ENCODE measurements around the gene GABPB1. TPM values are rescaled to one million over a fixed set of nuclear protein-coding genes. Genes with fewer than 3 reads are reported as not detected.

The GABPB1 gene
- total and polyA plus RNA-seq, 2 of the 13 experiments (the other 11 are each of a cell fraction or from before 2014, with no cell fraction given), result 17.5 to 39.5 TPM

DNA sequence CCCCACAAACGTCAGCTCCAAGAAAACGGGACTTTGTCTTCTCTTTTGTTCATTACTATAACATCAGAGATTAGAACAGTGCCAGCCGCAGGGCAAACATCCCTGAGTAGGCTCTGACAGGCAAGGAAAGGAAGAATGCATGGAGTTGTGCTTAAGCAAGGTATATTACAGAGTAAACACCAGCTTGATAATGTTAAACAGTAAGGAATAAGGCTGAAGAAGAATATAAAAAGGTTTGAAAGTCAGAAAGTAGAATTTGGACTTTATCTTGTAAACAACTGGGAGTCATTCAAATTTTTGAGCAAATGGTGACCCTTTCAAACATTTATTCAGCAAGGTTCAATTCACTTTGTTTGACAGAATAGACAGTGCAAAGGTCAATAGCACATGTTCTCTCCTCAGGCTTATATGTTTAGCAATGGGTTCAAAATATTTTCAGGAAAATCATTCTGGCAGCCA, 11.0 kb downstream of the GABPB1 start (continued):
- TF ChIP-seq PAXIP1 (CRISPR knock-in tag; conservative IDR thresholded peaks at IDR 0.05), result peak; percentile 88
- TF ChIP-seq ARID3A (IDR thresholded peaks at IDR 0.05; ENCODE audit: low read depth, low read length), result peak; percentile 87
- TF ChIP-seq ZNF556 (CRISPR knock-in tag; IDR thresholded peaks at IDR 0.05; ENCODE audit: borderline replicate concordance), result peak; percentile 58; the same call in 1 of the 2 replicates
- no peak for TF ChIP-seq ZBTB2 (CRISPR knock-in tag; IDR thresholded peaks at IDR 0.05; ENCODE audit: low read depth)
- TF ChIP-seq ZNF614 (CRISPR knock-in tag; IDR thresholded peaks at IDR 0.05; ENCODE audit: borderline replicate concordance), result peak; percentile 43; the same call in 1 of the 2 replicates
- TF ChIP-seq MIER3 (CRISPR knock-in tag; IDR thresholded peaks at IDR 0.05; ENCODE audit: borderline replicate concordance), result 0 out of 2 replicates have a peak, but pooled peaks have one; percentile 67
- TF ChIP-seq, protein P1, sequence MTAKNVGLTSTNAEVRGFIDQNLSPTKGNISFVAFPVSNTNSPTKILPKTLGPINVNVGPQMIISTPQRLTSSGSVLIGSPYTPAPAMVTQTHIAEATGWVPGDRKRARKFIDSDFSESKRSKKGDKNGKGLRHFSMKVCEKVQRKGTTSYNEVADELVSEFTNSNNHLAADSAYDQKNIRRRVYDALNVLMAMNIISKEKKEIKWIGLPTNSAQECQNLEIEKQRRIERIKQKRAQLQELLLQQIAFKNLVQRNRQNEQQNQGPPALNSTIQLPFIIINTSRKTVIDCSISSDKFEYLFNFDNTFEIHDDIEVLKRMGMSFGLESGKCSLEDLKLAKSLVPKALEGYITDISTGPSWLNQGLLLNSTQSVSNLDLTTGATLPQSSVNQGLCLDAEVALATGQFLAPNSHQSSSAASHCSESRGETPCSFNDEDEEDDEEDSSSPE (CRISPR knock-in tag; IDR thresholded peaks at IDR 0.05), result 0 out of 2 replicates have a peak, but pooled peaks have one; percentile 14
- TF ChIP-seq RARA (CRISPR knock-in tag; IDR thresholded peaks at IDR 0.05), result peak; percentile 25; the same call in 1 of the 2 replicates
- TF ChIP-seq MIXL1 (CRISPR knock-in tag; IDR thresholded peaks at IDR 0.05), result 0 out of 2 replicates have a peak, but pooled peaks have one; percentile 46
- TF ChIP-seq, protein P2, sequence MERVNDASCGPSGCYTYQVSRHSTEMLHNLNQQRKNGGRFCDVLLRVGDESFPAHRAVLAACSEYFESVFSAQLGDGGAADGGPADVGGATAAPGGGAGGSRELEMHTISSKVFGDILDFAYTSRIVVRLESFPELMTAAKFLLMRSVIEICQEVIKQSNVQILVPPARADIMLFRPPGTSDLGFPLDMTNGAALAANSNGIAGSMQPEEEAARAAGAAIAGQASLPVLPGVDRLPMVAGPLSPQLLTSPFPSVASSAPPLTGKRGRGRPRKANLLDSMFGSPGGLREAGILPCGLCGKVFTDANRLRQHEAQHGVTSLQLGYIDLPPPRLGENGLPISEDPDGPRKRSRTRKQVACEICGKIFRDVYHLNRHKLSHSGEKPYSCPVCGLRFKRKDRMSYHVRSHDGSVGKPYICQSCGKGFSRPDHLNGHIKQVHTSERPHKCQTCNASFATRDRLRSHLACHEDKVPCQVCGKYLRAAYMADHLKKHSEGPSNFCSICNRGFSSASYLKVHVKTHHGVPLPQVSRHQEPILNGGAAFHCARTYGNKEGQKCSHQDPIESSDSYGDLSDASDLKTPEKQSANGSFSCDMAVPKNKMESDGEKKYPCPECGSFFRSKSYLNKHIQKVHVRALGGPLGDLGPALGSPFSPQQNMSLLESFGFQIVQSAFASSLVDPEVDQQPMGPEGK (CRISPR knock-in tag; IDR thresholded peaks at IDR 0.05), result peak; percentile 14; the same call in 1 of the 2 replicates
- peak; percentile 33; the same call in 1 of the 2 replicates for TF ChIP-seq HMG20A (CRISPR knock-in tag; IDR thresholded peaks at IDR 0.05; ENCODE audit: borderline replicate concordance)
- TF ChIP-seq TBX3 (IDR thresholded peaks at IDR 0.05; ENCODE audit: borderline replicate concordance), result no peak
- TF ChIP-seq, protein P3, sequence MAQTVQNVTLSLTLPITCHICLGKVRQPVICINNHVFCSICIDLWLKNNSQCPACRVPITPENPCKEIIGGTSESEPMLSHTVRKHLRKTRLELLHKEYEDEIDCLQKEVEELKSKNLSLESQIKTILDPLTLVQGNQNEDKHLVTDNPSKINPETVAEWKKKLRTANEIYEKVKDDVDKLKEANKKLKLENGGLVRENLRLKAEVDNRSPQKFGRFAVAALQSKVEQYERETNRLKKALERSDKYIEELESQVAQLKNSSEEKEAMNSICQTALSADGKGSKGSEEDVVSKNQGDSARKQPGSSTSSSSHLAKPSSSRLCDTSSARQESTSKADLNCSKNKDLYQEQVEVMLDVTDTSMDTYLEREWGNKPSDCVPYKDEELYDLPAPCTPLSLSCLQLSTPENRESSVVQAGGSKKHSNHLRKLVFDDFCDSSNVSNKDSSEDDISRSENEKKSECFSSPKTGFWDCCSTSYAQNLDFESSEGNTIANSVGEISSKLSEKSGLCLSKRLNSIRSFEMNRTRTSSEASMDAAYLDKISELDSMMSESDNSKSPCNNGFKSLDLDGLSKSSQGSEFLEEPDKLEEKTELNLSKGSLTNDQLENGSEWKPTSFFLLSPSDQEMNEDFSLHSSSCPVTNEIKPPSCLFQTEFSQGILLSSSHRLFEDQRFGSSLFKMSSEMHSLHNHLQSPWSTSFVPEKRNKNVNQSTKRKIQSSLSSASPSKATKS (CRISPR knock-in tag; IDR thresholded peaks at IDR 0.05), result no peak
- TF ChIP-seq IRF2 (CRISPR knock-in tag; IDR thresholded peaks at IDR 0.05), result 0 out of 2 replicates have a peak, but pooled peaks have one; percentile 5

Data from HepG2 (cell line).